GM12801 (cell line): ENCODE results near the gene DYNC1LI2.

Experiments used
- CTCF ChIP-seq: IDR thresholded peaks from one replicate; pipeline ENCODE4 v1.5.1; 2011; ENCODE audit warnings: control low read depth; ENCODE audit not compliant: insufficient read length; ENCODE audit errors: extremely low read depth

DYNC1LI2 gene

GRCh38 chr16:66682271-66682670 lies 69.1 kb downstream of the DYNC1LI2 start:
- TF ChIP-seq CTCF, result no peak

- no peak for TF ChIP-seq CTCF
Observed at GRCh38 chr16:66681676-66682075, 69.7 kb downstream of the DYNC1LI2 start.

- TF ChIP-seq CTCF, result no peak
Observed at GRCh38 chr16:66678337-66678736, 73.1 kb downstream of the DYNC1LI2 start.

GRCh38 chr16:66677836-66678235 lies 73.6 kb downstream of the DYNC1LI2 start:
- no peak for TF ChIP-seq CTCF

GRCh38 chr16:66677179-66677578 lies 74.2 kb downstream of the DYNC1LI2 start:
- TF ChIP-seq CTCF, result no peak

GRCh38 chr16:66676599-66676998 lies 74.8 kb downstream of the DYNC1LI2 start:
- no peak for TF ChIP-seq CTCF

GRCh38 chr16:66673691-66674090 lies 77.7 kb downstream of the DYNC1LI2 start:
- TF ChIP-seq CTCF, result no peak
